GM12891 (cell line): ENCODE measurements around the gene OR52N4.

ENCODE experiments used
- POLR2A ChIP-seq: IDR thresholded peaks from 2 replicates; pipeline ENCODE4 v1.6.1; 2011; ENCODE audit warnings: low read depth, low read length, control low read depth
- POU2F2 ChIP-seq: IDR thresholded peaks from 2 replicates; pipeline ENCODE4 v1.6.1; 2011; ENCODE audit warnings: low read depth, mild to moderate bottlenecking, control low read depth, low read length, moderate library complexity

- TF ChIP-seq POLR2A (no peak), POU2F2 (no peak)
Measured at GRCh38 chr11:5737670-5738392, 16.2 kb upstream of the OR52N4 start.
